Upper lobe of right lung (tissue), 1 donor: Measurements from ENCODE around the gene PAX4. TPM values are rescaled to one million over a fixed set of nuclear protein-coding genes. Genes with fewer than 3 reads are reported as not detected.

Experiments
- ATAC-seq: fragments of 200-7000 bp; cut with Tn5 transposase; one replicate; pipeline ENCODE4 v1.9.1; 2020; ENCODE audit warnings: mild to moderate bottlenecking, moderate library complexity
- DNase-seq: peaks from one replicate; pipeline ENCODE4 v3.0.0-alpha.2; 2020
- H3K27ac ChIP-seq: fragments of 200-600 bp; one replicate; pipeline ENCODE4 v1.8.0; 2022
- H3K27me3 ChIP-seq: fragments of 200-600 bp; one replicate; pipeline ENCODE4 v1.8.0; 2022; ENCODE audit warnings: mild to moderate bottlenecking
- H3K36me3 ChIP-seq: fragments of 200-600 bp; one replicate; pipeline ENCODE4 v1.8.0; 2022
- H3K4me1 ChIP-seq: fragments of 200-600 bp; one replicate; pipeline ENCODE4 v1.8.0; 2022
- H3K4me3 ChIP-seq: fragments of 200-600 bp; one replicate; pipeline ENCODE4 v1.8.0; 2022; ENCODE audit warnings: mild to moderate bottlenecking
- H3K9me3 ChIP-seq: fragments of 200-600 bp; one replicate; pipeline ENCODE4 v1.8.0; 2022
- intact Hi-C: fragments of 100-400 bp; cut with DNase I; formaldehyde crosslinking; loops from one replicate; pipeline ENCODE4 v1.11.0; 2022
- total RNA-seq: library from RNA; stranded (reverse); fragmentation: NEBNext Ultra II Directional; extraction: Animal tissue kit (Norgen Biotek cat#: 25700); gene quantifications from one replicate; pipeline ENCODE4 v1.2.1, GENCODE V29; 2021
- TF ChIP-seq, protein P1 (sequence below): fragments of 200-600 bp; IDR thresholded peaks from one replicate; pipeline ENCODE4 v1.8.0; 2022; ENCODE audit warnings: antibody characterized with exemption
- donor health status: DM: no; HTN: yes; CAD: no; lungs with severe emphysema.

PAX4 gene
- total RNA-seq, 1 donor from 2014 or later: not detected

DNA sequence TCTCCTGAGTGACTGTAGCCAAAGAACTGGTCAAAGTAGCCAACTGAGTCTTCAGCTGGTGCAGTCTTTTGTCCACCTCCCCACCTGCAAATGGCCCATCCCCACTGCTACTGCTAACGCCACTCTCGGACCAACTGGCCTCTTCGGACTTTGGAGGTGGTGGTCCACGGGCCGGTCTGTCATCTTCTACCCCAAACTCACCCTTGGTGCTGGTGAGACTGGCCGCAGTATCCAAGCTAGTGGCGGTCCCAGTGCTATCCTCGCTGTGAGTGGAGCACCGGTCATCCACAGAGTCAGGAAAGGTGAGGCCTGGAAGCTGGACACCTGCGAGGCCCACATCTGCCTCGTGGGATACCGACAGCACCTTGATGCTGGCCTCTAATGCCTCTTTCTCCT, 33.3 kb downstream of the PAX4 start:
- peak overlapping the region; percentile 91 for H3K4me3 ChIP-seq
- H3K9me3 ChIP-seq: no peaks in the 10 kb centered on the region
- peaks cover 54% of the 10 kb centered on the region for H3K4me1 ChIP-seq
- intact Hi-C loops: no loop called here
- H3K27ac ChIP-seq: peak overlapping the region; percentile 89
- TF ChIP-seq, protein P1, sequence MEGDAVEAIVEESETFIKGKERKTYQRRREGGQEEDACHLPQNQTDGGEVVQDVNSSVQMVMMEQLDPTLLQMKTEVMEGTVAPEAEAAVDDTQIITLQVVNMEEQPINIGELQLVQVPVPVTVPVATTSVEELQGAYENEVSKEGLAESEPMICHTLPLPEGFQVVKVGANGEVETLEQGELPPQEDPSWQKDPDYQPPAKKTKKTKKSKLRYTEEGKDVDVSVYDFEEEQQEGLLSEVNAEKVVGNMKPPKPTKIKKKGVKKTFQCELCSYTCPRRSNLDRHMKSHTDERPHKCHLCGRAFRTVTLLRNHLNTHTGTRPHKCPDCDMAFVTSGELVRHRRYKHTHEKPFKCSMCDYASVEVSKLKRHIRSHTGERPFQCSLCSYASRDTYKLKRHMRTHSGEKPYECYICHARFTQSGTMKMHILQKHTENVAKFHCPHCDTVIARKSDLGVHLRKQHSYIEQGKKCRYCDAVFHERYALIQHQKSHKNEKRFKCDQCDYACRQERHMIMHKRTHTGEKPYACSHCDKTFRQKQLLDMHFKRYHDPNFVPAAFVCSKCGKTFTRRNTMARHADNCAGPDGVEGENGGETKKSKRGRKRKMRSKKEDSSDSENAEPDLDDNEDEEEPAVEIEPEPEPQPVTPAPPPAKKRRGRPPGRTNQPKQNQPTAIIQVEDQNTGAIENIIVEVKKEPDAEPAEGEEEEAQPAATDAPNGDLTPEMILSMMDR: no peak
- H3K36me3 ChIP-seq: peaks cover 33% of the 10 kb centered on the region
- DNase-seq (no peak), ATAC-seq (no peak)
- no peaks in the 10 kb centered on the region for H3K27me3 ChIP-seq

DNA sequence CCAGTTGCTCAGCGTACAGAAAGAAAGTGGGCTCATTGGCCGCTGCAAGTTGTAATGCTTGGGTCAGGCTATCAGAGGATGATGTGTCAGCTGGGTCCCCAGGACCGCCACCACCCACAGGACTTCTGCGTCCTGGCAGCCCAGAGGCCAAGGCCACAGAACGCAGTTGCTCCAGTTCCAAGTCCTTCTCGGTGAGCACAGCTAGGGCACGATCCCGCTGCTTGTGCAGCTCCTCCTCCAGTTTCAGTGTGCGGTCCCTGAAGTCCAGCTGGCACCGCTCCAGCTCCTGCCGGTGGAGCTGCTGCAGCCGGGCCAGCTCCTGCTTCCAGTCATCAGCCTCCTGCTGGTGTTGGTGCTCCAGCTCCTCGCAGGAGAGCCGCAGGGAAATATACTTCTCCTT, 35.6 kb downstream of the PAX4 start:
- no peak overlapping the region for H3K4me3 ChIP-seq
- no peak for DNase-seq
- no peak for ATAC-seq
- no peak overlapping the region for H3K27ac ChIP-seq
- H3K4me1 ChIP-seq: peaks cover 39% of the 10 kb centered on the region
- H3K9me3 ChIP-seq: no peaks in the 10 kb centered on the region
- intact Hi-C loops: no loop called here
- H3K27me3 ChIP-seq: no peaks in the 10 kb centered on the region
- peaks cover 37% of the 10 kb centered on the region for H3K36me3 ChIP-seq
- TF ChIP-seq, protein P1: no peak

DNA sequence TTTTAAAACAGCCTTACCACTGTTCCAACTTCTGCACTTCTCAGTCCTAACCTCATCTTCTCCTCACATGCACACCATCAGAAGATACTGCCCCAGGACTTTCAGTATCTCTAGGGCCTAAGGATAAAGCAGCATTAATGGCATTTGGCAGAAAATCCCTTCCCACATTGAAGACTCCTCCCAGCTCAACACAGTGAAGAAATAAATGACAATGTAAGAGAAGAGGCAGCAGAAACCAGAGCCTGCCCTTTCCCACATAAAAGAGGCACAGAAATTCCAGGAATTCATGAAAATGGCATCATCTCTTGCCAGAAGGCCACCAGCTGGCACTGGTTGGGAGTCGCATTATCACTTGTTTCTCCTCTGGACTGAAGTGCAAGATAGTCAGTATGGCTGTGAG, 36.2 kb downstream of the PAX4 start:
- DNase-seq (no peak), ATAC-seq (no peak)
- intact Hi-C loops: no loop called here
- TF ChIP-seq, protein P1: no peak
- Histone ChIP-seq H3K4me1 (peaks cover 38% of the 10 kb centered on the region), H3K27ac (no peak overlapping the region), H3K27me3 (no peaks in the 10 kb centered on the region), H3K9me3 (no peaks in the 10 kb centered on the region), H3K4me3 (no peak overlapping the region), H3K36me3 (peaks cover 37% of the 10 kb centered on the region)

DNA sequence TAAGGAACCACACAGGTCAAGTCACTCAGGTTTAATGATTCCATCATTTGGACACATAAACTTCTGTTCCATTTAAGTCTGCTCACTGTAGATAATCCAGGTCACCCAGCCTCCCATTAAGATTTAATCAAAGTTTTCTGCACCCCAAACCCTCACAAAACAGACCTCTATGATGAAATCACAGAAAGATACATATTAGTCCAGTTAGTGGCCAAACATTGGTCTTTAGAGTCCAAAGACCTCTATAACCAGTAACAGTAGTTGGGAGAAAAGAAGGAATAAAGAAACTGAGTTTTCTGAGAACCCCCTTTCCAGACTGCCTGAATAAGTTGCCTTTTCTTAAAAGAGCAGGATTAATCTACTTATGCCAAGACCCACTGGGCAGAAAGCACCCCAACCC, 37.3 kb downstream of the PAX4 start:
- Histone ChIP-seq H3K4me1 (peaks cover 35% of the 10 kb centered on the region), H3K9me3 (no peaks in the 10 kb centered on the region), H3K36me3 (peaks cover 37% of the 10 kb centered on the region), H3K27ac (no peak overlapping the region), H3K27me3 (no peaks in the 10 kb centered on the region), H3K4me3 (no peak overlapping the region)
- DNase-seq (no peak), ATAC-seq (no peak)
- intact Hi-C loops: no loop called here
- TF ChIP-seq, protein P1: no peak

DNA sequence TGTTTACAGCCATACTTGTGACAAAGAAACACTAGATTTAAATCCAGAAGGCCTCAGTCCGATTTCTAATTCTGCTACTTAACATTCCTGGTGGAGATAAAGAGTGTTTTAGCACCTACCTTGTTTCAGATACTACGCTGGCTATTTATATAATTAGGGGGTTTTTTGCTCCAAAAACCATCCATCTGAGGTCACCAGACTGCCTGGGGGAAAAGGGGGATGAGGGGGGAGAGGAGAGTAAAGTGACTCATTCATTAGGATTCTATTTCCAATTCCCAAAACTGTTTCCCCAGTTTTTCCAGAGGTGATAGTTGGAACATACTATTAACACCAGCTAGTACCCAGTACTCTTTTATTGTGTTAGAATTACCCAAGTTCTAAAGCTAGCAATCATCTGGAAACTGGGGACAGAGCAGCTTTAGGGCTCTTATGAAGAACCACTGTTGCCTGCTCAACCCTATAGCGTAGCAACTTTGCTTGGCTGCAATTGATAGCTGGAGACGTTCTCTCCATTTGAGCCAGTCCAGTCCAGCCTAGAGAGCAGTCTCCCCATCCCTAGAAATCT, 39.1 kb downstream of the PAX4 start:
- intact Hi-C loops: no loop called here
- H3K36me3 ChIP-seq: peaks cover 37% of the 10 kb centered on the region

More for the DNA sequence above, 39.1 kb downstream of the PAX4 start:
- TF ChIP-seq, protein P1: no peak
- H3K4me1 ChIP-seq: peaks cover 24% of the 10 kb centered on the region
- no peaks in the 10 kb centered on the region for H3K9me3 ChIP-seq
- no peaks in the 10 kb centered on the region for H3K27me3 ChIP-seq
- no peak overlapping the region for H3K27ac ChIP-seq
- no peak for DNase-seq
- H3K4me3 ChIP-seq: no peak overlapping the region
- ATAC-seq: no peak
